Trophoblast cell (in vitro differentiated cells and primary cell): Measurements from ENCODE around the gene PSMD13.

Experiments
- DNase-seq, 2 donors: peaks; one replicate each; pipeline ENCODE4 v3.0.0-alpha.2; 2016
- H2AFZ ChIP-seq: 2 replicates; pipeline ENCODE4 v1.6.1; 2013; ENCODE audit warnings: low read length, moderate library complexity, mild to moderate bottlenecking; ENCODE audit not compliant: insufficient read depth, poor library complexity
- H2AK5ac ChIP-seq: 2 replicates; pipeline ENCODE4 v1.6.1; 2013; ENCODE audit warnings: mild to moderate bottlenecking, low read length
- H2BK120ac ChIP-seq: 2 replicates; pipeline ENCODE4 v1.6.1; 2013; ENCODE audit warnings: low read length, mild to moderate bottlenecking, moderate library complexity; ENCODE audit not compliant: insufficient read depth, poor library complexity
- H2BK12ac ChIP-seq: 2 replicates; pipeline ENCODE4 v1.6.1; 2013; ENCODE audit warnings: mild to moderate bottlenecking, low read length, moderate library complexity
- H2BK5ac ChIP-seq: 2 replicates; pipeline ENCODE4 v1.6.1; 2013; ENCODE audit warnings: low read length, low read depth, moderate library complexity, mild to moderate bottlenecking; ENCODE audit not compliant: poor library complexity
- H3K14ac ChIP-seq: 2 replicates; pipeline ENCODE4 v1.6.1; 2013; ENCODE audit warnings: mild to moderate bottlenecking, low read length
- H3K18ac ChIP-seq: 2 replicates; pipeline ENCODE4 v1.6.1; 2013; ENCODE audit warnings: mild to moderate bottlenecking, low read length
- H3K23ac ChIP-seq: 2 replicates; pipeline ENCODE4 v1.6.1; 2013; ENCODE audit warnings: low read length
- H3K27ac ChIP-seq: 2 replicates; pipeline ENCODE4 v1.5.1; 2013; ENCODE audit warnings: low read depth, mild to moderate bottlenecking, inconsistent platforms, low read length, moderate library complexity
- H3K27me3 ChIP-seq: 2 replicates; pipeline ENCODE4 v1.6.1; 2013; ENCODE audit warnings: inconsistent platforms, mild to moderate bottlenecking, low read length, moderate library complexity; ENCODE audit not compliant: insufficient read depth
- H3K36me3 ChIP-seq, 2 experiments: 1 replicate in 1 of 2; 2 replicates in 1 of 2; pipeline ENCODE4 v1.6.1; 2013; ENCODE audit warnings: low read length in 2 of 2, mild to moderate bottlenecking in 2 of 2, moderate library complexity in 1 of 2; ENCODE audit not compliant: insufficient read depth in 2 of 2, control insufficient read depth in 1 of 2
- H3K4ac ChIP-seq: 2 replicates; pipeline ENCODE4 v1.6.1; 2013; ENCODE audit warnings: low read depth, mild to moderate bottlenecking, low read length, moderate library complexity
- H3K4me1 ChIP-seq, 2 experiments: 1 replicate in 1 of 2; 2 replicates in 1 of 2; pipeline ENCODE4 v1.6.1; 2013; ENCODE audit warnings: low read length in 2 of 2, mild to moderate bottlenecking in 2 of 2, moderate library complexity in 1 of 2; ENCODE audit not compliant: insufficient read depth in 2 of 2, control insufficient read depth in 1 of 2
- H3K4me2 ChIP-seq: 2 replicates; pipeline ENCODE4 v1.6.1; 2013; ENCODE audit warnings: inconsistent platforms, mild to moderate bottlenecking, low read length, moderate library complexity
- H3K4me3 ChIP-seq: 2 replicates; pipeline ENCODE4 v1.5.1; 2013; ENCODE audit warnings: mild to moderate bottlenecking, low read depth, low read length, inconsistent platforms
- H3K79me1 ChIP-seq: one replicate; pipeline ENCODE4 v1.6.1; 2013; ENCODE audit warnings: low read length
- H3K79me2 ChIP-seq: 2 replicates; pipeline ENCODE4 v1.6.1; 2013; ENCODE audit warnings: low read length, mild to moderate bottlenecking; ENCODE audit not compliant: control insufficient read depth, insufficient read depth, poor library complexity
- H3K9ac ChIP-seq: 2 replicates; pipeline ENCODE4 v1.6.1; 2013; ENCODE audit warnings: mild to moderate bottlenecking, low read length
- H3K9me3 ChIP-seq: 2 replicates; pipeline ENCODE4 v1.6.1; 2013; ENCODE audit warnings: low read depth, mild to moderate bottlenecking, control low read depth, inconsistent platforms, low read length; ENCODE audit not compliant: insufficient read depth
- H4K12ac ChIP-seq: 2 replicates; pipeline ENCODE4 v1.6.1; 2013; ENCODE audit warnings: low read depth, mild to moderate bottlenecking, low read length, moderate library complexity
- H4K8ac ChIP-seq: 2 replicates; pipeline ENCODE4 v1.6.1; 2013; ENCODE audit warnings: low read depth, mild to moderate bottlenecking, low read length, moderate library complexity
- H4K91ac ChIP-seq: one replicate; pipeline ENCODE4 v1.6.1; 2013; ENCODE audit warnings: low read depth, mild to moderate bottlenecking, low read length, moderate library complexity
- WGBS: extraction: QIAGEN DNeasy Blood & Tissue Kit; methylation state at CpG from one replicate; pipeline ENCODE4 v1.1.7; 2013; ENCODE audit warnings: missing lambda C conversion rate; ENCODE audit not compliant: insufficient read length, insufficient coverage; ENCODE audit errors: extremely low coverage; 5-methylcytosine and 5-hydroxymethylcytosine counted together

The PSMD13 gene

GRCh38 chr11:208917-209260 is 27.9 kb upstream of the PSMD13 start:
- Histone ChIP-seq H3K9me3 (no peaks in the 10 kb centered on the region), H2BK5ac (peak overlapping the region; percentile 90), H3K4ac (peak overlapping the region; percentile 93), H4K91ac (peak overlapping the region; percentile 74), H3K36me3 (peaks cover 64% of the 10 kb centered on the region in 2 experiments), H2AFZ (no peak overlapping the region), H3K4me2 (peak overlapping the region; percentile 92), H4K12ac (peak overlapping the region; percentile 68), H3K18ac (peak overlapping the region; percentile 83), H3K27me3 (no peaks in the 10 kb centered on the region), H3K4me1 (peaks cover 24 to 38% of the 10 kb centered on the region in 2 experiments), H2AK5ac (peak overlapping the region; percentile 82), H3K4me3 (peak overlapping the region; percentile 94), H3K79me1 (peaks cover 24% of the 10 kb centered on the region), H3K23ac (no peak overlapping the region), H3K9ac (peak overlapping the region; percentile 79), H3K14ac (peak overlapping the region; percentile 81), H2BK12ac (no peak overlapping the region), H3K27ac (peak overlapping the region; percentile 48), H4K8ac (peak overlapping the region; percentile 75), H3K79me2 (peaks cover 37% of the 10 kb centered on the region), H2BK120ac (peak overlapping the region; percentile 44)
- WGBS: no CpG with 5 or more reads among the region's 26 CpGs
- DNase-seq: peak in 1 of 2 donors; percentile 35

DNA sequence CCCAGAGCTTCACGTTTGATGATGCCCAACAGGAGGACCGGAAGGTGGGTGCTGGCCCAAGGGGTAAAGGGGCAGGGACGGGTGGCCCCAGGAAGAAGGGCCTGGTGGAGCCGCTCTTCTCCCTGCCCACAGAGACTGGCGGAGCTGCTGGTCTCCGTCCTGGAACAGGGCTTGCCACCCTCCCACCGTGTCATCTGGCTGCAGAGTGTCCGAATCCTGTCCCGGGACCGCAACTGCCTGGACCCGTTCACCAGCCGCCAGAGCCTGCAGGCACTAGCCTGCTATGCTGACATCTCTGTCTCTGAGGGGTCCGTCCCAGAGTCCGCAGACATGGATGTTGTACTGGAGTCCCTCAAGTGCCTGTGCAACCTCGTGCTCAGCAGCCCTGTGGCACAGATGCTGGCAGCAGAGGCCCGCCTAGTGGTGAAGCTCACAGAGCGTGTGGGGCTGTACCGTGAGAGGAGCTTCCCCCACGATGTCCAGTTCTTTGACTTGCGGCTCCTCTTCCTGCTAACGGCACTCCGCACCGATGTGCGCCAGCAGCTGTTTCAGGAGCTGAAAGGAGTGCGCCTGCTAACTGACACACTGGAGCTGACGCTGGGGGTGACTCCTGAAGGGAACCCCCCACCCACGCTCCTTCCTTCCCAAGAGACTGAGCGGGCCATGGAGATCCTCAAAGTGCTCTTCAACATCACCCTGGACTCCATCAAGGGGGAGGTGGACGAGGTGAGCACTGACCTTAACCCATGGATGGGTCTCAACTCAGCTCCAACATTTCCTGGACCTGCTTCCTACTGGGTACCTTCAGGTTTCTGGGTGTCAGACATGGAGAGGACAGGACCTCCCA is 27.3 kb upstream of the PSMD13 start:
- H3K79me2 ChIP-seq: peaks cover 37% of the 10 kb centered on the region
- H4K91ac ChIP-seq: peak overlapping the region; percentile 74
- WGBS: no CpG with 5 or more reads among the region's 29 CpGs
- H2BK5ac ChIP-seq: peak overlapping the region; percentile 60
- H3K9me3 ChIP-seq: no peaks in the 10 kb centered on the region
- H3K4me1 ChIP-seq: peaks cover 24 to 38% of the 10 kb centered on the region in 2 experiments
- H3K27ac ChIP-seq: peak overlapping the region; percentile 75
- H4K12ac ChIP-seq: peak overlapping the region; percentile 68
- H3K18ac ChIP-seq: peak overlapping the region; percentile 83
- DNase-seq: no peak
- H3K4me2 ChIP-seq: peak overlapping the region; percentile 92
- no peak overlapping the region for H3K23ac ChIP-seq
- peak overlapping the region; percentile 82 for H2AK5ac ChIP-seq
- peak overlapping the region; percentile 75 for H4K8ac ChIP-seq
- H2BK12ac ChIP-seq: peak overlapping the region; percentile 47
- peak overlapping the region; percentile 93 for H3K4ac ChIP-seq
- peak overlapping the region; percentile 81 for H3K14ac ChIP-seq
- peak overlapping the region; percentile 79 for H3K9ac ChIP-seq
- peak overlapping the region; percentile 6 for H2AFZ ChIP-seq
- H2BK120ac ChIP-seq: peak overlapping the region; percentile 25
- peaks cover 24% of the 10 kb centered on the region for H3K79me1 ChIP-seq
- peaks cover 64 to 65% of the 10 kb centered on the region in 2 experiments for H3K36me3 ChIP-seq
- no peaks in the 10 kb centered on the region for H3K27me3 ChIP-seq
- peak overlapping the region; percentile 94 for H3K4me3 ChIP-seq

- H2BK120ac ChIP-seq: peak overlapping the region; percentile 25
- H3K4me3 ChIP-seq: no peak overlapping the region
- no peaks in the 10 kb centered on the region for H3K27me3 ChIP-seq
- no peak overlapping the region for H4K12ac ChIP-seq
- peaks cover 24% of the 10 kb centered on the region for H3K79me1 ChIP-seq
- peaks cover 37% of the 10 kb centered on the region for H3K79me2 ChIP-seq
- H2AK5ac ChIP-seq: peak overlapping the region; percentile 82
- H4K91ac ChIP-seq: peak overlapping the region; percentile 74
- H3K4ac ChIP-seq: peak overlapping the region; percentile 93
- peak; percentile 40 to 60 for DNase-seq
- H3K9ac ChIP-seq: peak overlapping the region; percentile 23
- WGBS: no CpG with 5 or more reads among the region's 9 CpGs
- no peak overlapping the region for H3K23ac ChIP-seq
- H4K8ac ChIP-seq: peak overlapping the region; percentile 8
- H3K27ac ChIP-seq: peak overlapping the region; percentile 75
- no peak overlapping the region for H2AFZ ChIP-seq
- peaks cover 61 to 64% of the 10 kb centered on the region in 2 experiments for H3K36me3 ChIP-seq
- H3K18ac ChIP-seq: peak overlapping the region; percentile 63
- H2BK12ac ChIP-seq: peak overlapping the region; percentile 47
- H3K9me3 ChIP-seq: no peaks in the 10 kb centered on the region
- H2BK5ac ChIP-seq: peak overlapping the region; percentile 60
- H3K4me2 ChIP-seq: peak overlapping the region; percentile 92
- peak overlapping the region; percentile 35 for H3K14ac ChIP-seq
- peaks cover 24 to 37% of the 10 kb centered on the region in 2 experiments for H3K4me1 ChIP-seq
Measured at GRCh38 chr11:210122-210802, 26.5 kb upstream of the PSMD13 start.

GRCh38 chr11:210803-211180 is 26.0 kb upstream of the PSMD13 start:
- no peak overlapping the region for H4K91ac ChIP-seq

More at GRCh38 chr11:210803-211180, 26.0 kb upstream of the PSMD13 start:
- Histone ChIP-seq H3K23ac (no peak overlapping the region), H2BK12ac (no peak overlapping the region), H3K18ac (peak overlapping the region; percentile 21), H3K27ac (peak overlapping the region; percentile 24), H2BK120ac (no peak overlapping the region), H3K4me2 (peak overlapping the region; percentile 92), H3K36me3 (peaks cover 62 to 64% of the 10 kb centered on the region in 2 experiments), H3K27me3 (no peaks in the 10 kb centered on the region), H4K8ac (no peak overlapping the region), H3K79me1 (peaks cover 24% of the 10 kb centered on the region), H3K4ac (peak overlapping the region; percentile 12), H3K9me3 (no peaks in the 10 kb centered on the region), H3K14ac (no peak overlapping the region), H2BK5ac (peak overlapping the region; percentile 3), H2AK5ac (no peak overlapping the region), H3K4me1 (peaks cover 19 to 31% of the 10 kb centered on the region in 2 experiments), H3K9ac (no peak overlapping the region), H4K12ac (no peak overlapping the region), H3K4me3 (no peak overlapping the region), H2AFZ (no peak overlapping the region), H3K79me2 (peaks cover 37% of the 10 kb centered on the region)
- whole genome bisulfite sequencing: no CpG with 5 or more reads among the region's 5 CpGs
- DNase-seq: no peak
